IMR-90 (cell line): Measurements from ENCODE around the gene SPAG9. TPM values are rescaled to one million over a fixed set of nuclear protein-coding genes. Genes with fewer than 3 reads are reported as not detected.
A peak's percentile ranks its signal among the peaks of the same experiment; 100 is the strongest.

ENCODE experiments used
- ATAC-seq: fragments of 200-7000 bp; cut with Tn5 transposase; 2 replicates; pipeline ENCODE4 v1.9.1; 2020; ENCODE audit warnings: low read depth, mild to moderate bottlenecking, moderate library complexity
- BruUV-seq: library from RNA; stranded (reverse); fragments of 400-500 nt; replicated peaks from 2 replicates; lab custom pipeline; 2021; lab: Mats Ljungman, UMichigan
- CTCF ChIA-PET: fragments of 300-600 bp; formaldehyde crosslinking; extraction: SDS; loops from one replicate; lab custom pipeline; 2021; ENCODE audit warnings: antibody characterized with exemption; lab: Yijun Ruan, JAX
- POLR2A ChIA-PET: fragments of 300-600 bp; sonication (Branson Sonifier 250); formaldehyde crosslinking; loops from one replicate; lab custom pipeline; 2022; ENCODE audit warnings: antibody characterized with exemption; ENCODE audit not compliant: unreplicated experiment; lab: Charles Lee
- DNase-seq: peaks from one replicate; pipeline ENCODE4 v3.0.0; 2013
- H2AFZ ChIP-seq: replicated peaks from 2 replicates; pipeline ENCODE3; 2013; ENCODE audit warnings: low read length, mild to moderate bottlenecking; ENCODE audit not compliant: poor library complexity
- H2AK5ac ChIP-seq: 2 replicates; pipeline ENCODE4 v1.6.1; 2013; ENCODE audit warnings: low read depth, low read length, inconsistent platforms
- H2AK9ac ChIP-seq: replicated peaks from 2 replicates; pipeline ENCODE3; 2013; ENCODE audit warnings: mild to moderate bottlenecking, low read depth, low read length, moderate library complexity; ENCODE audit not compliant: poor library complexity
- H2BK120ac ChIP-seq: 2 replicates; pipeline ENCODE4 v1.6.1; 2013; ENCODE audit warnings: low read depth, low read length, inconsistent platforms
- H2BK15ac ChIP-seq: 3 replicates; pipeline ENCODE4 v1.6.1; 2013; ENCODE audit warnings: low read depth, low read length, inconsistent platforms
- H2BK20ac ChIP-seq: 2 replicates; pipeline ENCODE4 v1.6.1; 2013; ENCODE audit warnings: low read depth, mild to moderate bottlenecking, inconsistent platforms, low read length, moderate library complexity
- H2BK5ac ChIP-seq: 2 replicates; pipeline ENCODE4 v1.6.1; 2013; ENCODE audit warnings: mild to moderate bottlenecking, low read depth, low read length, inconsistent platforms; ENCODE audit not compliant: poor library complexity, severe bottlenecking
- H3K14ac ChIP-seq: replicated peaks from 2 replicates; pipeline ENCODE4 v1.6.1; 2013; ENCODE audit warnings: low read depth, low read length, inconsistent platforms
- H3K18ac ChIP-seq: 2 replicates; pipeline ENCODE4 v1.6.1; 2013; ENCODE audit warnings: low read depth, low read length, control low read depth
- H3K23ac ChIP-seq: 2 replicates; pipeline ENCODE4 v1.6.1; 2013; ENCODE audit warnings: low read depth, low read length, inconsistent platforms
- H3K27ac ChIP-seq: 2 replicates; pipeline ENCODE4 v1.5.1; 2013; ENCODE audit warnings: mild to moderate bottlenecking, control low read depth, low read length; ENCODE audit not compliant: insufficient read depth
- H3K27me3 ChIP-seq: 2 replicates; pipeline ENCODE4 v1.6.1; 2013; ENCODE audit warnings: low read length; ENCODE audit not compliant: control insufficient read depth, insufficient read depth
- H3K36me3 ChIP-seq: 2 replicates; pipeline ENCODE4 v1.6.1; 2013; ENCODE audit warnings: low read length, mixed read lengths; ENCODE audit not compliant: control insufficient read depth, insufficient read depth
- H3K4ac ChIP-seq: 2 replicates; pipeline ENCODE4 v1.6.1; 2013; ENCODE audit warnings: low read depth, low read length, inconsistent platforms
- H3K4me1 ChIP-seq: 2 replicates; pipeline ENCODE4 v1.6.1; 2013; ENCODE audit warnings: low read length, mixed read lengths; ENCODE audit not compliant: control insufficient read depth, insufficient read depth
- H3K4me2 ChIP-seq: 2 replicates; pipeline ENCODE4 v1.6.1; 2013; ENCODE audit warnings: low read depth, mild to moderate bottlenecking, control low read depth, low read length, moderate library complexity
- H3K4me3 ChIP-seq: 2 replicates; pipeline ENCODE4 v1.5.1; 2013; ENCODE audit warnings: low read depth, mild to moderate bottlenecking, control low read depth, low read length, moderate library complexity; ENCODE audit not compliant: insufficient read depth
- H3K56ac ChIP-seq: 2 replicates; pipeline ENCODE4 v1.6.1; 2013; ENCODE audit warnings: low read length, inconsistent platforms; ENCODE audit not compliant: insufficient read depth; ENCODE audit errors: extremely low read depth
- H3K79me1 ChIP-seq, 2 experiments: 2 replicates each; pipeline ENCODE4 v1.6.1; 2013; ENCODE audit warnings: low read length in 2 of 2, inconsistent platforms in 1 of 2, low read depth in 1 of 2
- H3K9ac ChIP-seq: 2 replicates; pipeline ENCODE4 v1.6.1; 2013; ENCODE audit warnings: low read depth, low read length, control low read depth
- H3K9me1 ChIP-seq: 2 replicates; pipeline ENCODE4 v1.6.1; 2013; ENCODE audit warnings: low read length, inconsistent platforms; ENCODE audit not compliant: insufficient read depth
- H3K9me3 ChIP-seq: 2 replicates; pipeline ENCODE4 v1.6.1; 2013; ENCODE audit warnings: low read length; ENCODE audit not compliant: control insufficient read depth, insufficient read depth
- H4K20me1 ChIP-seq: 2 replicates; pipeline ENCODE4 v1.6.1; 2013; ENCODE audit warnings: low read length, inconsistent platforms; ENCODE audit not compliant: insufficient read depth
- H4K5ac ChIP-seq: 2 replicates; pipeline ENCODE4 v1.6.1; 2013; ENCODE audit warnings: mild to moderate bottlenecking, low read depth, low read length, control low read depth
- H4K8ac ChIP-seq, 2 experiments: 2 replicates each; pipeline ENCODE4 v1.6.1; 2013; ENCODE audit warnings: low read depth in 2 of 2, low read length in 2 of 2, control low read depth in 1 of 2, inconsistent platforms in 1 of 2
- H4K91ac ChIP-seq: 2 replicates; pipeline ENCODE4 v1.6.1; 2013; ENCODE audit warnings: low read depth, low read length, inconsistent platforms; ENCODE audit not compliant: insufficient read depth
- BHLHE40 ChIP-seq: fragments of 150-350 bp; IDR thresholded peaks from 2 replicates; pipeline ENCODE4 v1.6.1; 2016; ENCODE audit warnings: mild to moderate bottlenecking, low read depth, low read length
- CEBPB ChIP-seq: IDR thresholded peaks from 2 replicates; pipeline ENCODE4 v1.6.1; 2012; ENCODE audit warnings: low read depth, low read length, improper control_type of control experiment
- CTCF ChIP-seq: conservative IDR thresholded peaks from 2 replicates; pipeline ENCODE4 v1.5.1; 2012; ENCODE audit warnings: mild to moderate bottlenecking, low read depth, low read length, improper control_type of control experiment
- MAZ ChIP-seq: IDR thresholded peaks from 2 replicates; pipeline ENCODE4 v1.6.1; 2012; ENCODE audit warnings: low read depth, mild to moderate bottlenecking, low read length, improper control_type of control experiment, moderate library complexity, borderline replicate concordance
- MXI1 ChIP-seq: IDR thresholded peaks from 2 replicates; pipeline ENCODE4 v1.6.1; 2012; ENCODE audit warnings: low read depth, mild to moderate bottlenecking, low read length, moderate library complexity, borderline replicate concordance
- RCOR1 ChIP-seq: IDR thresholded peaks from 2 replicates; pipeline ENCODE4 v1.6.1; 2012; ENCODE audit warnings: mild to moderate bottlenecking, low read length, improper control_type of control experiment; ENCODE audit not compliant: insufficient replicate concordance
- RFX5 ChIP-seq: IDR thresholded peaks from 2 replicates; pipeline ENCODE4 v1.8.0; 2012; ENCODE audit warnings: low read depth, mild to moderate bottlenecking, low read length, moderate library complexity
- USF2 ChIP-seq: fragments of 150-350 bp; IDR thresholded peaks from 2 replicates; pipeline ENCODE4 v1.6.1; 2017; ENCODE audit warnings: mild to moderate bottlenecking, antibody characterized with exemption, low read length, low read depth
- WGBS, 2 experiments: methylation state at CpG; one replicate each; pipeline versions ENCODE4 v1.1.5 to v1.1.7; 2013; ENCODE audit warnings: missing lambda C conversion rate in 2 of 2; ENCODE audit not compliant: insufficient read length in 1 of 2; ENCODE audit errors: extremely low coverage in 2 of 2; 5-methylcytosine and 5-hydroxymethylcytosine counted together
- dilution Hi-C: fragments of 300-500 bp; cut with HindIII; formaldehyde crosslinking; loops from one replicate; pipeline ENCODE4 v1.14.3; 2018; ENCODE audit warnings: low sequenced_read_pairs; ENCODE audit not compliant: unreplicated experiment
- in situ Hi-C: fragments of 300-500 bp; cut with MboI; formaldehyde crosslinking; loops from 3 replicates; pipeline ENCODE4 v1.14.3; 2019; ENCODE audit warnings: low sequenced_read_pairs, inconsistent platforms, mixed read lengths
- intact Hi-C: fragments of 100-400 bp; cut with micrococcal nuclease; formaldehyde crosslinking; loops from 2 replicates; pipeline ENCODE4 v1.10.0; 2022
- polyA plus RNA-seq, 3 experiments: library from polyadenylated mRNA; depleted of rRNA; stranded (reverse); fragments of >200 nt; gene quantifications; 2 replicates each; pipeline ENCODE4 v1.2.3, GENCODE V29; 2012; ENCODE audit warnings: low replicate concordance in 1 of 3
- total RNA-seq: library from RNA; depleted of rRNA; stranded (reverse); fragments of >200 nt; gene quantifications from 2 replicates; pipeline ENCODE4 v1.2.3, GENCODE V29; 2012
- TF ChIP-seq, protein P1 (sequence below): fragments of 150-350 bp; IDR thresholded peaks from 2 replicates; pipeline ENCODE4 v1.6.1; 2016; ENCODE audit warnings: low read depth, mild to moderate bottlenecking, low read length, moderate library complexity, borderline replicate concordance

The SPAG9 gene
- total and polyA plus RNA-seq, 2 of the 4 experiments (the other 2 are of a cell fraction), result 26.7 to 75.5 TPM

DNA sequence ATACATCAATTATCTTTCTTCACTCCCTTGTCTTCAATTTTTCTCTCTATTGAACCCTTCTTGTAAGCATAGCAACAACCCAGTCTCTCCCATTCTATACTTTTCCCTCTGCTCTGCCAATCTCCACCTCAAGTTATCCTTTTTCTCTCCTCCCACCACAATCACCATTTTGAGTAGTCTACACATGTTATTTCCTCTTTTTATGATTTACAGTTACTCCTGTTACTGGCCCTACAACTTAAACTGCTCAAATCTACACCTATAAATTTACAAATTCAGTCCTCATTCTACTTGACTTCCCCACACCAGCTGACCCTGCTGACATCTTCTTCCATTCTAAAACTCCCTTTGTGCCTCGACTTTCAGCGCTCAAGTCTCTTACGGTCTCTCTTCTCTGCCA is 84.6 kb downstream of the SPAG9 start:
- Histone ChIP-seq H2BK120ac (no peak overlapping the region), H2BK20ac (no peak overlapping the region), H3K14ac (no peak overlapping the region), H3K36me3 (peaks cover 3% of the 10 kb centered on the region; the same call in 1 of the 2 replicates), H3K4me2 (no peak overlapping the region), H3K4ac (no peak overlapping the region), H2AK5ac (no peak overlapping the region), H3K23ac (no peak overlapping the region; the same call in 1 of the 2 replicates), H3K4me3 (no peak overlapping the region), H2BK5ac (no peak overlapping the region), H3K27me3 (no peaks in the 10 kb centered on the region), H2AK9ac (no peak overlapping the region), H3K9me3 (no peaks in the 10 kb centered on the region), H4K5ac (no peak overlapping the region), H4K91ac (no peak overlapping the region), H3K4me1 (peaks cover 4% of the 10 kb centered on the region), H3K9me1 (peaks cover 9% of the 10 kb centered on the region), H3K18ac (0 out of 2 replicates have a peak overlapping the region, but pooled peaks have one; percentile 16), H4K20me1 (no peaks in the 10 kb centered on the region), H3K79me1 (peaks cover 4 to 28% of the 10 kb centered on the region in 2 experiments), H2BK15ac (no peak overlapping the region), H2AFZ (no peak overlapping the region), H3K27ac (no peak overlapping the region; the same call in 1 of the 2 replicates), H4K8ac (no peak overlapping the region; a peak in 1 of 4 replicates), H3K56ac (no peak overlapping the region), H3K9ac (no peak overlapping the region)
- POLR2A ChIA-PET, result no interaction called here
- TF ChIP-seq, protein P1, sequence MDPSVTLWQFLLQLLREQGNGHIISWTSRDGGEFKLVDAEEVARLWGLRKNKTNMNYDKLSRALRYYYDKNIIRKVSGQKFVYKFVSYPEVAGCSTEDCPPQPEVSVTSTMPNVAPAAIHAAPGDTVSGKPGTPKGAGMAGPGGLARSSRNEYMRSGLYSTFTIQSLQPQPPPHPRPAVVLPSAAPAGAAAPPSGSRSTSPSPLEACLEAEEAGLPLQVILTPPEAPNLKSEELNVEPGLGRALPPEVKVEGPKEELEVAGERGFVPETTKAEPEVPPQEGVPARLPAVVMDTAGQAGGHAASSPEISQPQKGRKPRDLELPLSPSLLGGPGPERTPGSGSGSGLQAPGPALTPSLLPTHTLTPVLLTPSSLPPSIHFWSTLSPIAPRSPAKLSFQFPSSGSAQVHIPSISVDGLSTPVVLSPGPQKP, result no peak
- no peak for TF ChIP-seq RFX5
- TF ChIP-seq MAZ, result no peak
- no peak for TF ChIP-seq CEBPB
- no peak for TF ChIP-seq BHLHE40
- no peak for TF ChIP-seq USF2
- no peak for TF ChIP-seq MXI1
- no peak for TF ChIP-seq CTCF
- no peak for TF ChIP-seq RCOR1
- WGBS, 2 experiments, result 100% methylated on average over 3 of the region's 3 CpGs; no CpG with 5 or more reads in 1 of the 2 experiments
- ATAC-seq, result no peak
- no peak for DNase-seq
- intact Hi-C loops, result no loop called here
- no TSS peak for BruUV-seq
- dilution Hi-C loops, result no loop called here
- in situ Hi-C loops, result no loop called here
- CTCF ChIA-PET, result no interaction called here
